HepG2 (cell line): ENCODE measurements around the gene NNAT. TPM values are rescaled to one million over a fixed set of nuclear protein-coding genes. Genes with fewer than 3 reads are reported as not detected.

Source experiments
- AGO1 ChIP-seq: fragments of 200-400 bp; formaldehyde crosslinking; IDR thresholded peaks from 2 replicates; pipeline ENCODE4 v1.6.1; 2017; ENCODE audit warnings: mild to moderate bottlenecking, low read depth, low read length, moderate library complexity; ENCODE audit not compliant: poor library complexity, severe bottlenecking
- ATF7 ChIP-seq, 2 experiments: fragments of 450-650 bp in 1 of 2; sonication (generic) in 1 of 2; formaldehyde crosslinking in 1 of 2; IDR thresholded peaks; 2 replicates each; pipeline versions ENCODE4 v1.4.0 to v1.6.1; 2016 to 2020; ENCODE audit warnings: antibody characterized with exemption in 1 of 2, mild to moderate bottlenecking in 1 of 2, missing genetic modification reagents in 1 of 2
- CEBPB ChIP-seq: IDR thresholded peaks from 2 replicates; pipeline ENCODE4 v1.6.1; 2011; ENCODE audit warnings: low read depth, low read length, improper control_type of control experiment, borderline replicate concordance
- HDAC2 ChIP-seq: sonication (generic); formaldehyde crosslinking; IDR thresholded peaks from 2 replicates; pipeline ENCODE4 v1.4.0; 2020; ENCODE audit warnings: missing genetic modification reagents
- HOXA7 ChIP-seq: sonication (generic); formaldehyde crosslinking; IDR thresholded peaks from 2 replicates; pipeline ENCODE4 v1.8.1; 2022; ENCODE audit warnings: mild to moderate bottlenecking, missing genetic modification reagents, moderate library complexity
- ISX ChIP-seq: sonication (generic); formaldehyde crosslinking; conservative IDR thresholded peaks from 2 replicates; pipeline ENCODE4 v1.5.0; 2020; ENCODE audit warnings: missing genetic modification reagents
- KLF9 ChIP-seq: IDR thresholded peaks from 2 replicates; pipeline ENCODE4 v1.6.1; 2016; ENCODE audit warnings: low read depth
- MAZ ChIP-seq, 2 experiments: sonication (generic) in 1 of 2; formaldehyde crosslinking in 1 of 2; IDR thresholded peaks; 2 replicates each; pipeline versions ENCODE4 v1.5.0 to v1.6.1; 2012 to 2020; ENCODE audit warnings: low read depth in 2 of 2, mild to moderate bottlenecking in 2 of 2, borderline replicate concordance in 1 of 2, improper control_type of control experiment in 1 of 2, low read length in 1 of 2, missing genetic modification reagents in 1 of 2, moderate library complexity in 1 of 2
- SRSF1 ChIP-seq: fragments of 200-400 bp; formaldehyde crosslinking; optimal IDR thresholded peaks from 2 replicates; pipeline ENCODE3; 2017; ENCODE audit warnings: mild to moderate bottlenecking, low read depth, low read length, moderate library complexity
- ZBTB7A ChIP-seq: sonication (generic); formaldehyde crosslinking; IDR thresholded peaks from 2 replicates; pipeline ENCODE4 v1.8.0; 2022; ENCODE audit warnings: mild to moderate bottlenecking, missing genetic modification reagents
- ZFP41 ChIP-seq: sonication (generic); formaldehyde crosslinking; IDR thresholded peaks from 2 replicates; pipeline ENCODE4 v1.4.0; 2020; ENCODE audit warnings: mild to moderate bottlenecking, missing genetic modification reagents, borderline replicate concordance
- ZNF234 ChIP-seq: sonication (generic); formaldehyde crosslinking; conservative IDR thresholded peaks from 2 replicates; pipeline ENCODE4 v1.5.1; 2020; ENCODE audit warnings: mild to moderate bottlenecking, missing genetic modification reagents
- ZSCAN30 ChIP-seq: sonication (generic); formaldehyde crosslinking; IDR thresholded peaks from 2 replicates; pipeline ENCODE4 v1.5.0; 2020; ENCODE audit warnings: mild to moderate bottlenecking, missing genetic modification reagents
- polyA plus RNA-seq, 8 experiments: library from polyadenylated mRNA; depleted of rRNA in 3 of 8; stranded (reverse) in 7 of 8; unstranded in 1 of 8; fragments of >200 nt; fragmentation: Illumina TruSeq in 4 of 8; extraction: Trizol in 4 of 8; gene quantifications; 2 replicates each; pipeline versions ENCODE4 v1.2.1 to v1.2.3, GENCODE V29; 2011 to 2016; ENCODE audit warnings: low read depth in 4 of 8, missing spikeins in 1 of 8, mixed read lengths in 1 of 8; ENCODE audit not compliant: insufficient read depth in 1 of 8
- total RNA-seq, 5 experiments: library from RNA; depleted of rRNA; stranded (reverse); fragments of >200 nt; fragmentation: Illumina TruSeq; extraction: Trizol; gene quantifications; 2 replicates each; pipeline ENCODE4 v1.2.3, GENCODE V29; 2016; ENCODE audit warnings: low read depth in 1 of 5
- TF ChIP-seq, protein P1 (sequence below): sonication (generic); formaldehyde crosslinking; IDR thresholded peaks from 2 replicates; pipeline ENCODE4 v1.9.0; 2021; ENCODE audit warnings: missing genetic modification reagents, borderline replicate concordance
- TF ChIP-seq, protein P2 (sequence below): sonication (generic); formaldehyde crosslinking; IDR thresholded peaks from one replicate; pipeline ENCODE4 v1.5.1; 2020; ENCODE audit warnings: mild to moderate bottlenecking, missing genetic modification reagents; ENCODE audit errors: not compliant biosample characterization
- TF ChIP-seq, protein P3 (sequence below): sonication (generic); formaldehyde crosslinking; IDR thresholded peaks from 2 replicates; pipeline ENCODE4 v1.4.0; 2020; ENCODE audit warnings: missing genetic modification reagents, borderline replicate concordance

Gene NNAT
- total and polyA plus RNA-seq, 2 of the 13 experiments (the other 11 are each of a cell fraction or from before 2014, with no cell fraction given), result not detected

DNA sequence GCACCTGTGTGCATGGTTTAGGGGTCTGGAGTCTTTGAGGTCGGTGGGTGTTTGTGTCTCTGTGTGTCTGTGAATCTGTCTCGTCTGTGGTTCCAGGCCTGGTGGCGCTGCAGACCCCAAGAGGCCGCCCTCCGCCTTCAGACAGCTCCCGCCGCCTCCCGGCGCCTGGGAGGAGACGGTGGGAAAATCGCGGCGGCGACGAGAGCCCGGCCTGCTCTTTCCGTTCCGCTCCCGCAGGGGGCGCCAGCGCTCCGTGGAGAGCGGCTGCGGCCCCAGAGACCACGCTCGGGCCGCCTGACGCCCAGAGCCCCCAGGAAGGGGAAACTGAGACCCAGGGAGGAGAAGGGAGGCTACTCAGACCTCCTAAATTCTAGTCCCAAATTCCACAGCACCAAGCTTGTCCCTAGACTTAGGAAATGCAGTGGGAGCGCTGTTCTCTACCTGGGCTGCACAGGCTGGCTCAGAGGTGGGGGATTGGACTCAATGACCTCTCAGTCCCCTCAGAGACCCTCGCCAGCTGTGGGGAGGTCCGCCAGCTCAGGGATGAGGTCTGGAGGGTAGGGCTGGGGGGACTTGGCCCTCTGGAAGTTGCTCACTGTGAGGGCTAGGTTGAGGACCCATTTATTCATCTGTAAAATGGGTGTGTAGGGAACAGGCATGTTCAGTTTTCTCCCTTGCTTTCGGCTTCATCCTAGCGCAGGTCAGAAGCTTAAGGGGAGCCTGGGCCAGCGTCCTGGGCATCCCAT is 43.5 kb downstream of the NNAT start (continued):
- TF ChIP-seq, protein P1, sequence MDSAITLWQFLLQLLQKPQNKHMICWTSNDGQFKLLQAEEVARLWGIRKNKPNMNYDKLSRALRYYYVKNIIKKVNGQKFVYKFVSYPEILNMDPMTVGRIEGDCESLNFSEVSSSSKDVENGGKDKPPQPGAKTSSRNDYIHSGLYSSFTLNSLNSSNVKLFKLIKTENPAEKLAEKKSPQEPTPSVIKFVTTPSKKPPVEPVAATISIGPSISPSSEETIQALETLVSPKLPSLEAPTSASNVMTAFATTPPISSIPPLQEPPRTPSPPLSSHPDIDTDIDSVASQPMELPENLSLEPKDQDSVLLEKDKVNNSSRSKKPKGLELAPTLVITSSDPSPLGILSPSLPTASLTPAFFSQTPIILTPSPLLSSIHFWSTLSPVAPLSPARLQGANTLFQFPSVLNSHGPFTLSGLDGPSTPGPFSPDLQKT (CRISPR knock-in tag), result no peak
- TF ChIP-seq MAZ (IDR thresholded peaks at IDR 0.05; ENCODE audit: borderline replicate concordance, low read depth, low read length), result no peak
- no peak for TF ChIP-seq MAZ (CRISPR knock-in tag; IDR thresholded peaks at IDR 0.05; ENCODE audit: low read depth)
- TF ChIP-seq ATF7 (IDR thresholded peaks at IDR 0.05), result no peak
- peak; percentile 28; the same call in 1 of the 2 replicates for TF ChIP-seq ATF7 (CRISPR knock-in tag; IDR thresholded peaks at IDR 0.05)
- no peak for TF ChIP-seq KLF9 (CRISPR knock-in tag)
- no peak for TF ChIP-seq CEBPB
- TF ChIP-seq, protein P2, sequence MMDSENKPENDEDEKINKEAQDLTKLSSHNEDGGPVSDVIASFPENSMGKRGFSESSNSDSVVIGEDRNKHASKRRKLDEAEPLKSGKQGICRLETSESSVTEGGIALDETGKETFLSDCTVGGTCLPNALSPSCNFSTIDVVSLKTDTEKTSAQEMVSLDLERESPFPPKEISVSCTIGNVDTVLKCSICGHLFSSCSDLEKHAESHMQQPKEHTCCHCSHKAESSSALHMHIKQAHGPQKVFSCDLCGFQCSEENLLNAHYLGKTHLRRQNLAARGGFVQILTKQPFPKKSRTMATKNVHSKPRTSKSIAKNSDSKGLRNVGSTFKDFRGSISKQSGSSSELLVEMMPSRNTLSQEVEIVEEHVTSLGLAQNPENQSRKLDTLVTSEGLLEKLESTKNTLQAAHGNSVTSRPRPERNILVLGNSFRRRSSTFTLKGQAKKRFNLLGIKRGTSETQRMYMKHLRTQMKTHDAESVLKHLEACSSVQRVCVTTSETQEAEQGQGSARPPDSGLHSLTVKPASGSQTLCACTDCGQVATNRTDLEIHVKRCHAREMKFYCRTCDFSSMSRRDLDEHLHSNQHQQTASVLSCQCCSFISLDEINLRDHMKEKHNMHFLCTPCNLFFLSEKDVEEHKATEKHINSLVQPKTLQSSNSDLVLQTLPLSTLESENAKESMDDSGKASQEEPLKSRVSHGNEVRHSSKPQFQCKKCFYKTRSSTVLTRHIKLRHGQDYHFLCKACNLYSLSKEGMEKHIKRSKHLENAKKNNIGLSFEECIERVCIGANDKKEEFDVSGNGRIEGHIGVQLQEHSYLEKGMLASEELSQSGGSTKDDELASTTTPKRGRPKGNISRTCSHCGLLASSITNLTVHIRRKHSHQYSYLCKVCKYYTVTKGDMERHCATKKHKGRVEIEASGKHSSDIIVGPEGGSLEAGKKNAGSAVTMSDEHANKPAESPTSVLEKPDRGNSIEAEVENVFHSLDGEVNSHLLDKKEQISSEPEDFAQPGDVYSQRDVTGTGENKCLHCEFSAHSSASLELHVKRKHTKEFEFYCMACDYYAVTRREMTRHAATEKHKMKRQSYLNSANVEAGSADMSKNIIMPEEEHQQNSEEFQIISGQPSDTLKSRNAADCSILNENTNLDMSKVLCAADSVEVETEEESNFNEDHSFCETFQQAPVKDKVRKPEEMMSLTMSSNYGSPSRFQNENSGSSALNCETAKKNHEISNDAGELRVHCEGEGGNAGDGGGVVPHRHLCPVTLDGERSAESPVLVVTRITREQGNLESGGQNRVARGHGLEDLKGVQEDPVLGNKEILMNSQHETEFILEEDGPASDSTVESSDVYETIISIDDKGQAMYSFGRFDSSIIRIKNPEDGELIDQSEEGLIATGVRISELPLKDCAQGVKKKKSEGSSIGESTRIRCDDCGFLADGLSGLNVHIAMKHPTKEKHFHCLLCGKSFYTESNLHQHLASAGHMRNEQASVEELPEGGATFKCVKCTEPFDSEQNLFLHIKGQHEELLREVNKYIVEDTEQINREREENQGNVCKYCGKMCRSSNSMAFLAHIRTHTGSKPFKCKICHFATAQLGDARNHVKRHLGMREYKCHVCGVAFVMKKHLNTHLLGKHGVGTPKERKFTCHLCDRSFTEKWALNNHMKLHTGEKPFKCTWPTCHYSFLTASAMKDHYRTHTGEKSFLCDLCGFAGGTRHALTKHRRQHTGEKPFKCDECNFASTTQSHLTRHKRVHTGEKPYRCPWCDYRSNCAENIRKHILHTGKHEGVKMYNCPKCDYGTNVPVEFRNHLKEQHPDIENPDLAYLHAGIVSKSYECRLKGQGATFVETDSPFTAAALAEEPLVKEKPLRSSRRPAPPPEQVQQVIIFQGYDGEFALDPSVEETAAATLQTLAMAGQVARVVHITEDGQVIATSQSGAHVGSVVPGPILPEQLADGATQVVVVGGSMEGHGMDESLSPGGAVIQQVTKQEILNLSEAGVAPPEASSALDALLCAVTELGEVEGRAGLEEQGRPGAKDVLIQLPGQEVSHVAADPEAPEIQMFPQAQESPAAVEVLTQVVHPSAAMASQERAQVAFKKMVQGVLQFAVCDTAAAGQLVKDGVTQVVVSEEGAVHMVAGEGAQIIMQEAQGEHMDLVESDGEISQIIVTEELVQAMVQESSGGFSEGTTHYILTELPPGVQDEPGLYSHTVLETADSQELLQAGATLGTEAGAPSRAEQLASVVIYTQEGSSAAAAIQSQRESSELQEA (CRISPR knock-in tag), result peak; percentile 41
- no peak for TF ChIP-seq HDAC2
- no peak for TF ChIP-seq ZNF234 (CRISPR knock-in tag)
- TF ChIP-seq ISX (CRISPR knock-in tag), result no peak
- TF ChIP-seq ZFP41 (CRISPR knock-in tag), result no peak
- TF ChIP-seq SRSF1, result no peak
- no peak for TF ChIP-seq HOXA7 (CRISPR knock-in tag)
- TF ChIP-seq AGO1, result no peak
- TF ChIP-seq, protein P3, sequence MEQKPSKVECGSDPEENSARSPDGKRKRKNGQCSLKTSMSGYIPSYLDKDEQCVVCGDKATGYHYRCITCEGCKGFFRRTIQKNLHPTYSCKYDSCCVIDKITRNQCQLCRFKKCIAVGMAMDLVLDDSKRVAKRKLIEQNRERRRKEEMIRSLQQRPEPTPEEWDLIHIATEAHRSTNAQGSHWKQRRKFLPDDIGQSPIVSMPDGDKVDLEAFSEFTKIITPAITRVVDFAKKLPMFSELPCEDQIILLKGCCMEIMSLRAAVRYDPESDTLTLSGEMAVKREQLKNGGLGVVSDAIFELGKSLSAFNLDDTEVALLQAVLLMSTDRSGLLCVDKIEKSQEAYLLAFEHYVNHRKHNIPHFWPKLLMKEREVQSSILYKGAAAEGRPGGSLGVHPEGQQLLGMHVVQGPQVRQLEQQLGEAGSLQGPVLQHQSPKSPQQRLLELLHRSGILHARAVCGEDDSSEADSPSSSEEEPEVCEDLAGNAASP (CRISPR knock-in tag), result peak; percentile 59; the same call in 1 of the 2 replicates
- no peak for TF ChIP-seq ZSCAN30 (CRISPR knock-in tag)
- no peak; the same call in 1 of the 2 replicates for TF ChIP-seq ZBTB7A (CRISPR knock-in tag)
